DOHH2 (cell line): Measurements from ENCODE around the gene CEBPZ.

ENCODE experiments used
- EZH2phosphoT487 ChIP-seq: fragments of 200-600 bp; sonication (generic); IDR thresholded peaks from 2 replicates; pipeline ENCODE4 v1.6.1; 2017; ENCODE audit warnings: borderline replicate concordance, mild to moderate bottlenecking, antibody characterized with exemption, low read length, moderate library complexity, mixed read lengths
- TF ChIP-seq, protein P1 (sequence below): fragments of 200-600 bp; sonication (generic); IDR thresholded peaks from one replicate; pipeline ENCODE4 v1.5.1; 2014; ENCODE audit warnings: antibody characterized with exemption, mild to moderate bottlenecking, low read depth, low read length; ENCODE audit not compliant: poor library complexity, severe bottlenecking

DNA sequence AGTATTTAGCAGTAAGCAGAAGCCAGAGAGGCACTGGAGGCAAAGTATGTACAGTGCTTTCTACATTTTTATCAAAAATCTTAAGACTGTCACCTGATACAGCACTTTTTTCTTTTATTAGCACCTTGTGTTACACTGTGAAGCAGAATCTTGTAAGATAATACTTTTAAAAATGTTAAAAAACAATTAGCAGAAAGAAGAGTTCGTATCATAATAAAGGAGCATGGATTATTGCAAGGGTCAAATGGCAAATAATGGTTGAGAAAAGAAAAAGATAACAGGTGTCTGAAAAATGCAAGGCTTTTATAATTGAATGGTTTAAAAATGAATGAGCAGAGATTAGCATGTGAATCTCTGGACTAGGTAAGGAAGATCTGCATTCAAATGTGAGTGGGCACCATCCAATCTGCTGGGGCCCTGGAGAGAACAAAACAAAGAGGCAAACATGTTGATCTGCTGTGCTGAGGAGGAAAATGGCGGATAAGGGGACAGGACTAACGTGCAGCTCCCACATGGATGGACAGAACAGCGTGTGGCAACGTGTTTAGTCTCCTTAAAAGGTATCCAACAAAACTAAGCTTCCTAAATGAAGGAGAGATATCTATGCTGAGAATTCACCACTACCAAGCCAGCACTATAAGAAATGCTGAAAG lies 25.6 kb downstream of the CEBPZ start:
- TF ChIP-seq, protein P1, sequence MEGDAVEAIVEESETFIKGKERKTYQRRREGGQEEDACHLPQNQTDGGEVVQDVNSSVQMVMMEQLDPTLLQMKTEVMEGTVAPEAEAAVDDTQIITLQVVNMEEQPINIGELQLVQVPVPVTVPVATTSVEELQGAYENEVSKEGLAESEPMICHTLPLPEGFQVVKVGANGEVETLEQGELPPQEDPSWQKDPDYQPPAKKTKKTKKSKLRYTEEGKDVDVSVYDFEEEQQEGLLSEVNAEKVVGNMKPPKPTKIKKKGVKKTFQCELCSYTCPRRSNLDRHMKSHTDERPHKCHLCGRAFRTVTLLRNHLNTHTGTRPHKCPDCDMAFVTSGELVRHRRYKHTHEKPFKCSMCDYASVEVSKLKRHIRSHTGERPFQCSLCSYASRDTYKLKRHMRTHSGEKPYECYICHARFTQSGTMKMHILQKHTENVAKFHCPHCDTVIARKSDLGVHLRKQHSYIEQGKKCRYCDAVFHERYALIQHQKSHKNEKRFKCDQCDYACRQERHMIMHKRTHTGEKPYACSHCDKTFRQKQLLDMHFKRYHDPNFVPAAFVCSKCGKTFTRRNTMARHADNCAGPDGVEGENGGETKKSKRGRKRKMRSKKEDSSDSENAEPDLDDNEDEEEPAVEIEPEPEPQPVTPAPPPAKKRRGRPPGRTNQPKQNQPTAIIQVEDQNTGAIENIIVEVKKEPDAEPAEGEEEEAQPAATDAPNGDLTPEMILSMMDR: no peak
- TF ChIP-seq EZH2phosphoT487: no peak
